SK-N-SH (cell line): ENCODE measurements around the gene GABRB1. TPM values are rescaled to one million over a fixed set of nuclear protein-coding genes. Genes with fewer than 3 reads are reported as not detected.

Experiments
- CTCF ChIA-PET: fragments of 300-600, 350-600 bp; formaldehyde crosslinking; extraction: SDS; loops from one replicate; lab custom pipeline; 2021; lab: Yijun Ruan, JAX
- POLR2A ChIA-PET: fragments of 350-600 bp; sonication (Branson Sonifier 250); formaldehyde crosslinking; extraction: SDS; loops from one replicate; lab custom pipeline; 2020; ENCODE audit warnings: antibody characterized with exemption, inconsistent platforms; lab: Yijun Ruan, JAX
- DNase-seq: peaks from one replicate; pipeline ENCODE4 v3.0.0; 2012
- H2AFZ ChIP-seq: fragments of 200-600 bp; sonication (generic); 2 replicates; pipeline ENCODE4 v1.8.1; 2016; ENCODE audit warnings: antibody characterized with exemption, mild to moderate bottlenecking, low read depth
- H3F3A ChIP-seq: fragments of 200-600 bp; sonication (generic); replicated peaks from 2 replicates; pipeline ENCODE3; 2016; ENCODE audit warnings: antibody characterized with exemption, mild to moderate bottlenecking; ENCODE audit not compliant: insufficient read depth
- H3K27ac ChIP-seq, 2 experiments: fragments of 200-500 bp in 1 of 2; fragments of 200-600 bp in 1 of 2; sonication (Bioruptor generic) in 1 of 2; sonication (generic), shearing (Covaris generic) in 1 of 2; 2 replicates each; pipeline versions ENCODE4 v1.5.1 to v1.6.1; 2014 to 2016; ENCODE audit warnings: low read depth in 2 of 2, inconsistent platforms in 1 of 2, low read length in 1 of 2, mild to moderate bottlenecking in 1 of 2, mixed read lengths in 1 of 2
- H3K27me3 ChIP-seq: fragments of 200-600 bp; sonication (generic), shearing (Covaris generic); 2 replicates; pipeline ENCODE4 v1.6.1; 2016; ENCODE audit warnings: mixed run types; ENCODE audit not compliant: insufficient read depth
- H3K36me3 ChIP-seq, 2 experiments: fragments of 200-500 bp in 1 of 2; fragments of 200-600 bp in 1 of 2; sonication (Bioruptor generic) in 1 of 2; sonication (generic) in 1 of 2; replicated peaks in 1 of 2; 2 replicates each; pipeline versions ENCODE3 to v1.5.1; 2014 to 2016; ENCODE audit warnings: low read length in 1 of 2, mild to moderate bottlenecking in 1 of 2; ENCODE audit not compliant: insufficient read depth in 2 of 2, control insufficient read depth in 1 of 2
- H3K4me1 ChIP-seq, 2 experiments: fragments of 200-500 bp in 1 of 2; fragments of 200-600 bp in 1 of 2; sonication (Bioruptor generic) in 1 of 2; sonication (generic), shearing (Covaris generic) in 1 of 2; 2 replicates each; pipeline versions ENCODE4 v1.5.1 to v1.6.1; 2014 to 2016; ENCODE audit warnings: low read depth in 1 of 2, low read length in 1 of 2, mixed run types in 1 of 2; ENCODE audit not compliant: insufficient read depth in 2 of 2, control insufficient read depth in 1 of 2
- H3K4me2 ChIP-seq: fragments of 200-600 bp; sonication (generic), shearing (Covaris generic); 2 replicates; pipeline ENCODE4 v1.6.1; 2017; ENCODE audit warnings: mixed run types
- H3K4me3 ChIP-seq, 2 experiments: fragments of 200-500 bp in 1 of 2; fragments of 200-600 bp in 1 of 2; sonication (Bioruptor generic) in 1 of 2; sonication (generic), shearing (Covaris generic) in 1 of 2; 2 replicates each; pipeline versions ENCODE4 v1.5.1 to v1.8.1; 2014 to 2016; ENCODE audit warnings: low read depth in 2 of 2, inconsistent platforms in 1 of 2, low read length in 1 of 2, mild to moderate bottlenecking in 1 of 2, mixed read lengths in 1 of 2, moderate library complexity in 1 of 2
- H3K79me2 ChIP-seq: fragments of 200-600 bp; sonication (generic); 2 replicates; pipeline ENCODE4 v1.8.1; 2017; ENCODE audit warnings: mild to moderate bottlenecking; ENCODE audit not compliant: insufficient read depth
- H3K9ac ChIP-seq: fragments of 200-600 bp; sonication (generic); 2 replicates; pipeline ENCODE4 v1.6.1; 2017; ENCODE audit warnings: mixed run types
- H3K9me2 ChIP-seq: fragments of 200-600 bp; sonication (generic); 2 replicates; pipeline ENCODE4 v1.6.1; 2017; ENCODE audit warnings: mixed run types
- H3K9me3 ChIP-seq: fragments of 200-600 bp; sonication (generic); 2 replicates; pipeline ENCODE4 v1.6.1; 2017; ENCODE audit warnings: mixed run types, mild to moderate bottlenecking, moderate library complexity
- H4K20me1 ChIP-seq: fragments of 200-600 bp; sonication (generic); 2 replicates; pipeline ENCODE4 v1.6.1; 2017; ENCODE audit warnings: mild to moderate bottlenecking, mixed run types; ENCODE audit not compliant: insufficient read depth
- CHD2 ChIP-seq: fragments of 150-350 bp; IDR thresholded peaks from 2 replicates; pipeline ENCODE4 v1.6.1; 2018; ENCODE audit warnings: low read length; ENCODE audit not compliant: partially characterized antibody
- CTCF ChIP-seq: fragments of 200-600 bp; sonication (generic); IDR thresholded peaks from 2 replicates; pipeline ENCODE4 v1.6.1; 2017; ENCODE audit warnings: antibody characterized with exemption, mild to moderate bottlenecking, moderate library complexity
- FOSL2 ChIP-seq: IDR thresholded peaks from 2 replicates; pipeline ENCODE4 v1.4.0; 2012; ENCODE audit warnings: low read depth, mild to moderate bottlenecking, moderate library complexity, borderline replicate concordance
- GATA2 ChIP-seq: sonication (generic); formaldehyde crosslinking; IDR thresholded peaks from 2 replicates; pipeline ENCODE4 v1.5.0; 2020; ENCODE audit warnings: mild to moderate bottlenecking, missing genetic modification reagents
- JUND ChIP-seq: IDR thresholded peaks from 2 replicates; pipeline ENCODE4 v1.4.0; 2012
- MEF2A ChIP-seq: IDR thresholded peaks from 2 replicates; pipeline ENCODE4 v1.4.0; 2012; ENCODE audit warnings: low read depth, borderline replicate concordance
- NRF1 ChIP-seq: IDR thresholded peaks from 2 replicates; pipeline ENCODE4 v1.6.1; 2012; ENCODE audit warnings: low read depth, mild to moderate bottlenecking, low read length
- PBX3 ChIP-seq: IDR thresholded peaks from 2 replicates; pipeline ENCODE4; 2012
- POLR2AphosphoS5 ChIP-seq: IDR thresholded peaks from 2 replicates; pipeline ENCODE4 v1.6.1; 2012; ENCODE audit warnings: low read depth, low read length
- RCOR1 ChIP-seq: fragments of 150-350 bp; IDR thresholded peaks from 2 replicates; pipeline ENCODE4 v1.6.1; 2017; ENCODE audit warnings: antibody characterized with exemption, low read length
- RFX5 ChIP-seq: IDR thresholded peaks from 2 replicates; pipeline ENCODE4 v1.6.1; 2012; ENCODE audit warnings: mild to moderate bottlenecking, improper control_type of control experiment, low read length
- RXRA ChIP-seq: IDR thresholded peaks from 2 replicates; pipeline ENCODE4 v1.4.0; 2012; ENCODE audit warnings: low read depth, mild to moderate bottlenecking, borderline replicate concordance
- SIN3A ChIP-seq: IDR thresholded peaks from 2 replicates; pipeline ENCODE4 v1.6.1; 2012; ENCODE audit warnings: low read depth, mild to moderate bottlenecking, low read length, moderate library complexity, borderline replicate concordance
- SMC3 ChIP-seq: IDR thresholded peaks from 2 replicates; pipeline ENCODE4 v1.6.1; 2012; ENCODE audit warnings: low read depth, low read length, improper control_type of control experiment
- TAF1 ChIP-seq: IDR thresholded peaks from 2 replicates; pipeline ENCODE4 v1.6.1; 2012; ENCODE audit warnings: low read depth, mild to moderate bottlenecking, low read length, moderate library complexity, borderline replicate concordance
- TEAD4 ChIP-seq: IDR thresholded peaks from 2 replicates; pipeline ENCODE4 v1.4.0; 2012; ENCODE audit warnings: mild to moderate bottlenecking, borderline replicate concordance; ENCODE audit not compliant: insufficient read depth
- USF2 ChIP-seq: fragments of 150-350 bp; IDR thresholded peaks from 2 replicates; pipeline ENCODE4 v1.6.1; 2017; ENCODE audit warnings: antibody characterized with exemption, low read length, low read depth, borderline replicate concordance
- YY1 ChIP-seq: IDR thresholded peaks from 2 replicates; pipeline ENCODE4 v1.4.0; 2012; ENCODE audit warnings: low read depth, mild to moderate bottlenecking
- ZBTB33 ChIP-seq: IDR thresholded peaks from 2 replicates; pipeline ENCODE4 v1.4.0; 2012; ENCODE audit warnings: low read depth, borderline replicate concordance
- WGBS: methylation state at CpG from one replicate; pipeline ENCODE4 v1.1.6; 2017; ENCODE audit warnings: low lambda C conversion rate; 5-methylcytosine and 5-hydroxymethylcytosine counted together
- polyA plus RNA-seq, 3 experiments: library from polyadenylated mRNA; depleted of rRNA; stranded (reverse); fragments of >200 nt; gene quantifications; 2 replicates each; pipeline ENCODE4 v1.2.3, GENCODE V29; 2012

Gene GABRB1
- polyA plus RNA-seq, 1 of the 3 experiments (the other 2 are of a cell fraction): not detected

GRCh38 chr4:47167081-47168035 is 136.0 kb downstream of the GABRB1 start:
- CTCF ChIA-PET: no interaction called here
- no peaks in the 10 kb centered on the region for H3K4me1 ChIP-seq

GRCh38 chr4:47184083-47184482 is 152.7 kb downstream of the GABRB1 start:
- Histone ChIP-seq H3K4me3 (no peak overlapping the region), H2AFZ (no peak overlapping the region), H3K4me2 (no peak overlapping the region), H4K20me1 (no peaks in the 10 kb centered on the region), H3K27me3 (no peaks in the 10 kb centered on the region), H3K9me2 (no peaks in the 10 kb centered on the region), H3K4me1 (no peaks in the 10 kb centered on the region), H3K9me3 (no peaks in the 10 kb centered on the region), H3K9ac (no peak overlapping the region), H3K36me3 (no peaks in the 10 kb centered on the region), H3K27ac (no peak overlapping the region), H3K79me2 (no peaks in the 10 kb centered on the region), H3F3A (no peaks in the 10 kb centered on the region)
- DNase-seq: no peak
- WGBS: 3% methylated on average over 5 of the region's 5 CpGs
- POLR2A ChIA-PET: no interaction called here
- CTCF ChIA-PET: no interaction called here
- no peak for TF ChIP-seq TAF1
- TF ChIP-seq CTCF: no peak
- no peak for TF ChIP-seq RCOR1
- TF ChIP-seq YY1: no peak
- no peak for TF ChIP-seq GATA2 (CRISPR knock-in tag)
- no peak for TF ChIP-seq MEF2A
- TF ChIP-seq JUND: no peak
- TF ChIP-seq CHD2: no peak
- no peak for TF ChIP-seq RFX5
- TF ChIP-seq SIN3A: no peak
- no peak for TF ChIP-seq ZBTB33
- TF ChIP-seq PBX3: no peak
- no peak for TF ChIP-seq RXRA
- no peak for TF ChIP-seq TEAD4
- no peak for TF ChIP-seq POLR2AphosphoS5
- TF ChIP-seq FOSL2: no peak

More at GRCh38 chr4:47167081-47168035, 136.0 kb downstream of the GABRB1 start:
- H3K27me3 ChIP-seq: 0 out of 2 replicates have a peak, but pooled peaks cover 7% of the 10 kb centered on the region
- no peaks in the 10 kb centered on the region for H3F3A ChIP-seq
- H3K9ac ChIP-seq: no peak overlapping the region
- no peaks in the 10 kb centered on the region for H4K20me1 ChIP-seq
- no peak overlapping the region for H3K4me3 ChIP-seq
- no peak overlapping the region for H3K4me2 ChIP-seq
- no peak overlapping the region for H2AFZ ChIP-seq
- H3K27ac ChIP-seq: no peak overlapping the region
- no peaks in the 10 kb centered on the region for H3K9me3 ChIP-seq
- H3K79me2 ChIP-seq: no peaks in the 10 kb centered on the region
- no peaks in the 10 kb centered on the region for H3K36me3 ChIP-seq
- POLR2A ChIA-PET: no interaction called here
- TF ChIP-seq FOSL2 (no peak), RFX5 (no peak), NRF1 (no peak), RXRA (no peak), CHD2 (no peak), SMC3 (no peak), USF2 (no peak)
- no peak for DNase-seq
- 9% methylated on average over 5 of the region's 5 CpGs for WGBS
- no peaks in the 10 kb centered on the region for H3K9me2 ChIP-seq
